Stomach (tissue), 9 donors: ENCODE data around the gene RELL2. TPM values are rescaled to one million over a fixed set of nuclear protein-coding genes. Genes with fewer than 3 reads are reported as not detected.
A peak's percentile ranks its signal among the peaks of the same experiment; 100 is the strongest.

Source experiments
- DNase-seq, 2 donors: peaks; one replicate each; pipeline versions ENCODE4 v3.0.0 to v3.0.0-alpha.2; 2013 to 2019
- H3K27ac ChIP-seq, 5 donors: fragments of 200-600 bp in 4 of 5; sonication (generic) in 4 of 5; one replicate each; pipeline ENCODE4 v1.5.1; 2013 to 2019; ENCODE audit warnings: mild to moderate bottlenecking in 1 of 5, moderate library complexity in 1 of 5
- H3K27me3 ChIP-seq, 3 donors: fragments of 200-600 bp; sonication (generic); one replicate each; pipeline ENCODE4 v1.5.1; 2017 to 2019; ENCODE audit warnings: mixed run types in 1 of 3
- H3K36me3 ChIP-seq, 4 donors: fragments of 200-600 bp; sonication (generic); 1 replicate in 3 of 4; 2 replicates in 1 of 4; pipeline ENCODE4 v1.5.1; 2016 to 2019
- H3K4me1 ChIP-seq, 4 donors: fragments of 200-600 bp; sonication (generic); one replicate each; pipeline ENCODE4 v1.5.1; 2016 to 2019
- H3K4me3 ChIP-seq, 4 donors: fragments of 200-600 bp; sonication (generic) in 3 of 4; one replicate each; pipeline ENCODE4 v1.5.1; 2016 to 2019; ENCODE audit warnings: mild to moderate bottlenecking in 1 of 4
- H3K9me3 ChIP-seq, 4 donors: fragments of 200-600 bp; sonication (generic); one replicate each; pipeline ENCODE4 v1.5.1; 2016 to 2019
- EP300 ChIP-seq: sonication (generic); formaldehyde crosslinking; IDR thresholded peaks from one replicate; pipeline ENCODE4 v1.6.1; 2017; ENCODE audit warnings: antibody characterized with exemption
- POLR2A ChIP-seq, 4 donors: fragments of 450-650 bp; IDR thresholded peaks; one replicate each; pipeline ENCODE4 v1.6.1; 2016; ENCODE audit warnings: antibody characterized with exemption in 4 of 4, control low read depth in 2 of 4, mild to moderate bottlenecking in 1 of 4, moderate library complexity in 1 of 4
- POLR2AphosphoS5 ChIP-seq, 3 donors: sonication (generic); formaldehyde crosslinking; IDR thresholded peaks; one replicate each; pipeline ENCODE4 v1.6.1; 2016; ENCODE audit warnings: antibody characterized with exemption in 3 of 3
- WGBS, 5 donors: extraction: QIAGEN DNeasy Blood & Tissue Kit in 3 of 5; methylation state at CpG; one replicate each; pipeline versions ENCODE4 v1.1.5 to v1.1.7; 2013 to 2018; 5-methylcytosine and 5-hydroxymethylcytosine counted together
- intact Hi-C: fragments of 100-400 bp; cut with DNase I; formaldehyde crosslinking; loops from one replicate; pipeline ENCODE4 v1.15.1; 2023; ENCODE audit warnings: low total_unique reads
- polyA plus RNA-seq, 3 donors: library from polyadenylated mRNA; stranded (reverse); fragments of 200-250 nt; gene quantifications; one replicate each; pipeline ENCODE4 v1.2.3, GENCODE V29; 2013
- total RNA-seq, 5 donors: library from RNA; depleted of rRNA; stranded (reverse); fragments of >200 nt; gene quantifications; one replicate each; pipeline versions ENCODE4 v1.1.0 to v1.2.3, GENCODE V29; 2014 to 2016
- TF ChIP-seq, protein P1 (sequence below), 7 experiments: fragments of 450-650 bp in 4 of 7; fragments of 200-600 bp in 3 of 7; sonication (generic) in 3 of 7; IDR thresholded peaks; one replicate each; pipeline ENCODE4 v1.5.1; 2016 to 2019; ENCODE audit warnings: antibody characterized with exemption in 7 of 7, control low read depth in 2 of 7, mild to moderate bottlenecking in 1 of 7
- donor health status: healthy with polysubstance abuse.
- donor health status: Bipolar disorder and iron deficiency.
- donor health status: healthy.

RELL2 gene
- total and polyA plus RNA-seq, 8 donors = 0.45 to 4.9 (median 1.2) TPM; not detected in 1

DNA sequence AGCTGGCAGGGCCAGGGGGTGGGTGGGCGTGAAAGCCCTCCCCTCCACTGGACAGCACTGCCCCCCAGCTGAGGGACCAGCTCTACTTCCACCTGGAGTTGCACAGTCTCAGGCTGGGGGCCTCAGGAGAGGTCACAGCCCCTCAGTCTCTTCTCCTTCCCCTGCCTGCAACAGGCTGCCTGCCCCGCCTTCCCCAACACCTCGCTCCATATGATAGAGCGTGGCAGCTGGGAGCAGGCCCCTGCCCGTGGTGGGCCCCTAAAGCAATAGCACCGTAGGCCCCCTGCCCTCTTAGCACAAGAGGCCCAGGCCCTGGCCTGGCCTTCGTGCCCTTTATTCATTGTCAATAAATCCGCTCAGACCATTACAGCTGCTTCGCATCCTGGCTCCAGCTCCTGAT, 3.9 kb downstream of the RELL2 start:
- Histone ChIP-seq H3K36me3 (peaks cover 0 to 53% (median 46%) of the 10 kb centered on the region in 4 donors), H3K4me3 (no peak overlapping the region), H3K27me3 (peaks cover 0 to 10% (median 0%) of the 10 kb centered on the region in 3 donors), H3K27ac (no peak overlapping the region), H3K4me1 (peaks cover 7 to 21% (median 20%) of the 10 kb centered on the region in 4 donors), H3K9me3 (no peaks in the 10 kb centered on the region)
- DNase-seq = no peak
- TF ChIP-seq, protein P1, sequence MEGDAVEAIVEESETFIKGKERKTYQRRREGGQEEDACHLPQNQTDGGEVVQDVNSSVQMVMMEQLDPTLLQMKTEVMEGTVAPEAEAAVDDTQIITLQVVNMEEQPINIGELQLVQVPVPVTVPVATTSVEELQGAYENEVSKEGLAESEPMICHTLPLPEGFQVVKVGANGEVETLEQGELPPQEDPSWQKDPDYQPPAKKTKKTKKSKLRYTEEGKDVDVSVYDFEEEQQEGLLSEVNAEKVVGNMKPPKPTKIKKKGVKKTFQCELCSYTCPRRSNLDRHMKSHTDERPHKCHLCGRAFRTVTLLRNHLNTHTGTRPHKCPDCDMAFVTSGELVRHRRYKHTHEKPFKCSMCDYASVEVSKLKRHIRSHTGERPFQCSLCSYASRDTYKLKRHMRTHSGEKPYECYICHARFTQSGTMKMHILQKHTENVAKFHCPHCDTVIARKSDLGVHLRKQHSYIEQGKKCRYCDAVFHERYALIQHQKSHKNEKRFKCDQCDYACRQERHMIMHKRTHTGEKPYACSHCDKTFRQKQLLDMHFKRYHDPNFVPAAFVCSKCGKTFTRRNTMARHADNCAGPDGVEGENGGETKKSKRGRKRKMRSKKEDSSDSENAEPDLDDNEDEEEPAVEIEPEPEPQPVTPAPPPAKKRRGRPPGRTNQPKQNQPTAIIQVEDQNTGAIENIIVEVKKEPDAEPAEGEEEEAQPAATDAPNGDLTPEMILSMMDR (IDR thresholded peaks at IDR 0.05) = no peak
- no peak for TF ChIP-seq POLR2A (IDR thresholded peaks at IDR 0.05)
- TF ChIP-seq EP300 = no peak
- no peak for TF ChIP-seq POLR2AphosphoS5 (IDR thresholded peaks at IDR 0.05)
- WGBS, 5 donors = 83 to 94% (median 90%) methylated on average over 9 of the region's 9 CpGs
- intact Hi-C loops = no loop called here

DNA sequence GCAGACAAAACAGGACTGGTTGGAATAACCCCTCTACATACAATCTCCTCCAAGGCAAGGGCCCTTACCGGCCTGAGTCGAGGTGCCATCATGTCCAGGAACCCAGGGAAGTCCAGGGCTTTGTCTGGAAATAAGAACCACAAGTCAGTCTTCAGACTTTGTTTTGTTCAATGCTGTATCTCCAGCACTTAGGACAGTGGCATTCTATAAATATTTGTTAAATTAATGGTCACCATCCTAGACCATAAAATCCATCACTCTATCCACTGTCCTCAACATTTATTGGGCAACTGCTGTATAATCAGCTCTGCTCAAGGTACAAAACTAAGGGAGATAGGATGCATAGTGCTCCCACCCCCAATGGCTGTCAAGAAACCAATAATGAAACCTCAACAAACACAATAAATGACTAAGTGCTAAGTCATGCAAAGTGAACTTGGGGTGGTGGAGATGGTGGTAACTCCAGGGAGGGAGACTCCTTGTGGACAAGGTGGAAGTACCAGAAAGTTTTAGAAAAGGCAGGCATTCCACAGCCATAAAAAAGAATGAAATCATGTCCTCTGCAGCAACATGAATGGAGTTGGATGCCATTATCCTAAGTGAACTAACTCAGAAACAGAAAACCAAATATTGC, 5.0 kb downstream of the RELL2 start:
- no peak overlapping the region for H3K4me3 ChIP-seq
- WGBS, 5 donors = 85 to 96% (median 90%) methylated on average over 2 of the region's 2 CpGs
- DNase-seq = no peak

DNA sequence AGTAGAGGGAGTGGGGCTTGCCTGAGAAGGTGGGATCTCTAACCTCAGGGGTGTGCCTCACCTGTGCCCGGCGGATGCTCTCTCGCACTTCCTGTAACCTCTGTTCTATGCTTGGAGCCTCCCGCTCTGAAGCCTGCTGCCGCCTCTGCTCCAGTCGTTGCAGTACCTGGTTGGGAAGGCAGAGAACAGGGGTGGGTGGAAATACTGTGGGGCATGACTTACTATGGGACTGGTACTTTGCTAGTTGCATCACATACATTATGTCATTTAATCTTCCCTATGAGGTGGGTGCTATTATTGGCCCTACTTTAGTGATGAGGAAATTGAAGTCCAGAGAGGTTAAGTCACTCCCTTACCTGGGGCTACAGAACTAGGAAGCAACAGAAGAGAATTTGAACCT, 9.2 kb downstream of the RELL2 start:
- Histone ChIP-seq H3K9me3 (no peaks in the 10 kb centered on the region), H3K27me3 (no peaks in the 10 kb centered on the region), H3K4me3 (no peak overlapping the region), H3K4me1 (peaks cover 7 to 17% (median 11%) of the 10 kb centered on the region in 4 donors), H3K27ac (no peak overlapping the region), H3K36me3 (peaks cover 0 to 75% (median 65%) of the 10 kb centered on the region in 4 donors)
- WGBS, 5 donors = 90 to 97% (median 93%) methylated on average over 6 of the region's 6 CpGs
- DNase-seq = no peak
- TF ChIP-seq POLR2A (IDR thresholded peaks at IDR 0.05) = no peak
- TF ChIP-seq, protein P1 (IDR thresholded peaks at IDR 0.05) = no peak
- no peak for TF ChIP-seq POLR2AphosphoS5 (IDR thresholded peaks at IDR 0.05)
- TF ChIP-seq EP300 = no peak
- intact Hi-C loops = no loop called here

More for the DNA sequence above, 5.0 kb downstream of the RELL2 start:
- H3K36me3 ChIP-seq = peaks cover 0 to 64% (median 57%) of the 10 kb centered on the region in 4 donors
- intact Hi-C loops = no loop called here
- H3K27me3 ChIP-seq = peaks cover 0 to 10% (median 0%) of the 10 kb centered on the region in 3 donors
- no peak overlapping the region for H3K27ac ChIP-seq
- no peaks in the 10 kb centered on the region for H3K9me3 ChIP-seq
- peaks cover 4 to 16% (median 14%) of the 10 kb centered on the region in 4 donors for H3K4me1 ChIP-seq
- TF ChIP-seq EP300 (no peak), POLR2AphosphoS5 (IDR thresholded peaks at IDR 0.05) (no peak), POLR2A (IDR thresholded peaks at IDR 0.05) (no peak)
- TF ChIP-seq, protein P1 (IDR thresholded peaks at IDR 0.05) = peak in 1 of 7 experiments; percentile 4

DNA sequence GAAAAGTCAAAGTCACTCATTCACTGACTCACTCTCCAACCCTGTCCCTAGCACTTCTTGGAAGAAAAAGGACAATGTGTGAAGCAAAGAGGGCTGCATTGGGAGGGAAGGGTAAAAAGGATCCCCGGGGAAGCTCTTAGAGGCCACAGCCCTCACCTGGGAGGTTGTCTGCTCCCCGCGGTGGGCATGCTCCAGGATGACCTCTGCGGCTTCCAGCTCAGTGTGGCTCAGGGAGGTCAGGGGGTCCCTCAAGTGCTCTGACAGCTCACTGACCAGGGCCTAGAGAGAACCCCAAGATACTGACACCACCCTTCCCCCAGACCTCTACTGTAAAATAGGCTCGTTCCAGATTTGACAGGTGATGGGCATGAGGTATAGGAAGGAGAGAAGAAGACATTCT, 10.4 kb downstream of the RELL2 start:
- no peak for DNase-seq
- Histone ChIP-seq H3K4me3 (no peak overlapping the region), H3K36me3 (peaks cover 0 to 62% (median 60%) of the 10 kb centered on the region in 4 donors), H3K9me3 (no peaks in the 10 kb centered on the region), H3K27me3 (no peaks in the 10 kb centered on the region), H3K27ac (no peak overlapping the region), H3K4me1 (peaks cover 7 to 24% (median 15%) of the 10 kb centered on the region in 4 donors)
- TF ChIP-seq EP300 = no peak
- no peak for TF ChIP-seq POLR2AphosphoS5 (IDR thresholded peaks at IDR 0.05)
- no peak for TF ChIP-seq POLR2A (IDR thresholded peaks at IDR 0.05)
- TF ChIP-seq, protein P1 (IDR thresholded peaks at IDR 0.05) = no peak
- intact Hi-C loops = no loop called here
- WGBS, 5 donors = 82 to 91% (median 91%) methylated on average over 5 of the region's 5 CpGs
